NCI-H146 treated with DMSO at 0.1 percent for 48 hours (cell line): Measurements from ENCODE around the gene DNM3.

Experiments
- DNase-seq: peaks from one replicate; lab custom pipeline; 2025; ENCODE audit not compliant: unreplicated experiment; lab: John Stamatoyannopoulos, UW

The DNM3 gene

DNA sequence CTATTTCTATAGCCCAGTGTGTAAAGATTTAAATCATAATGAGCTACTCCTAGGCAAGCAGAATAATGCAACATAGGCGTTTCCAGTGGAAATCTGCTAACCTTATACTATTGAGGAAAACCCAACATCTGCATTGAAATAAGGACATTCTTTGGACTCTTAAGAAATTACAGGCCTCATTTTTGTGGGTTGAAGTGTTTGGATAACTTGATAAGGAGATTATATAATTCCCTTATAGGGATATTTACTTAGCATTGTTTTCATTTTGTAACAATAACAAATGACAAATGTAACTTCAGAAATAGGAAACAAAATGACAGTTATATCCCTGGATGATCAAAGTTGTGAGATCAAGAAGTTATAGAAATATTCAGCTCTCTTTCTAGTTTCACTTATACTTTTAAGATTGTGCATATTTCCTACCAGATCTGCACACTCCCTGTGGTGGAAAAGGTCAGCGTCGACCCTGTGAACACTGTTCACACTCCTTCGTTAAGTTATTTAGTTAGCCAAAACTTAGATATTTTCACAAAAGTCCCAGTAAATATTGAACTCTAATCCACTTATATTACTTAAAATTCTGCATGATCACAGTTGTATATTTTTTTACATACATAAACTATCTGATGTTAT lies 294.8 kb downstream of the DNM3 start:
- no peak for DNase-seq

DNA sequence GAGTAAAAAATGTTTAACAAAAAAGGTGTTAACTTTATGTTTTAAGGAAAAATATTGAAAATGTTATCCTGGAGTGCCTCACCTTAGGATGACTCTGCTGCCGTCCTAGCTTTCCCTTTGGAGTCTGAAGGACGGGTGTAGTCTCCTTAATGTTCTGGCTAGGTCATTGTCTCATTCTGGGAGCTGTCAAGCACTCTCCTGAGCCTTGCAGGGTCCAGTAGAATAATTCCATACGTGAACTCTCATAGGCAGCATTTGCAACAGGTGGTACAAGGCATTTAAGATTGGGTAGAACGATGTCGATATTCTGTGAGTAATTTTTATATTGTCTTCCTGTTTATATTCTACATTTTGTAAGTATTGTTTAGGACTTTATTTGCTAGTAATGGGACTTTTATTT lies 295.6 kb downstream of the DNM3 start:
- no peak for DNase-seq

DNA sequence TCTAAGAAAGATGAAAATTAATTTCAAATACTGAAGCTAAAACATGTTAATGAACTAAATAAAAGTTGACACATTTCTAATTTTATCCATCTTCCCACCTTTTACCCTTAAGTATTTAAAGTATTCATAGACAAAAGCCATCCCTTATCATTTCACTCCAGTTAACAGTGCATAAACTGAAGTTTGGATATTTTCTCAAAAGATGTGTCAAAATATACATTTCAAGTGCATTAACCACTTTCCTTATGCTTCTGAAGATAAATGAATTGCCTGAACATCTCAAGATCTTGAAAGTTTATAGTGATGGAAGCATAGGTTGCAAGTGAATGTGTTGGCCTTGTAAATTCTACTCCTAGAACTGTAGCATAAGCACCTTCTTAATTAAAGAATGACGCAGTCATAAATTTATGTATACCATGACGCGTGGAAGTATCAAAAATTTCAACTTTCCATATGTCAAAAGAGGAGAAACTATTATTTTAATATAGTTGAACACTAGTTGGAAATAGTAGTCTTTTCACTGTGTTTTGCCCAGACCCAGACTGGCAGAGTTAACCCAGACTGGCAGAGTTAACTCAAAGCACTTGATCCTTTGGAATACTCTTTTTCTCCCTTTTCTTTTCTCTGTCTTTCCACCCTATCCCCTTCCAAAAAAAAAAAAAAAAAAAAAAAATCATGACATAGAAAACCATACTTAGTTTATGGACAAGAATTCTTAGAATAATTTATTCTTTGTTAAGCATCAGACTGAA lies 296.6 kb downstream of the DNM3 start:
- no peak for DNase-seq

DNA sequence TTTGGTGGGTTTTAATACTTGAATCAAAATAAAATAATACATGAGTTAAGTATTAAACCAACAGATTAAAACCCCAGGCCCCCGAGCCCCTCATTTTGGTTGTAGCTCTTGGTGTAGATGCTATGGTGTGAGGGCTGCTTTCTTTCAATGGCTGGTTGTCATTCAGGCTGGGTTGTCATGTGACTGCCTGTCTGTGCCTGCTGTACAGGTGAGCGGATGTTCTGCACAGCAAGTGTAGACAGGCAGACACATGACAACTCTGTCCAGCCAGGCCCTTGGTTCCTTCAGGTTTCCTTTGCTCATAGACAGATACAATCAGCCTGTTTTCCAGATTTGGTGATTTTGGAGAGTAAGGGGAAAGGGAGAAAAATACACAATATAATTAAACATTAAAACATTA lies 297.3 kb downstream of the DNM3 start:
- no peak for DNase-seq

DNA sequence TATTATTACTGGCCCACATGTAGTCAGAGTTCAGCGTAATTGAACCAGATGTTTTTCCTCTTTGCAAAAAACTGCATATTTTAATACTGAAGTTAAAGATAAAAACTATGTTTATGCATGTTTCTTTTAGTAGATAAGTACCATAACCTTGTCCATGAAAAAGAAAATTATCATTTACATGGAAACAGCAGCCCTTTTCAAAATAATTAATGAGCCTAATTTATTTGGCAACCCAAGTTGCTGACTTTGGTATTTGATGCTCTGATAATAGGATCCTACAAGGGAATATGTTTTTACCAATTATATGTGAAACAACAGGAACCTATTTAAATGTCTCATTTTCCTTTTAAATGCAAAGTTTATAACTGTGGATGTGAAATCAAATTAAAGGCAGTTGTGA lies 297.9 kb downstream of the DNM3 start:
- no peak for DNase-seq

DNA sequence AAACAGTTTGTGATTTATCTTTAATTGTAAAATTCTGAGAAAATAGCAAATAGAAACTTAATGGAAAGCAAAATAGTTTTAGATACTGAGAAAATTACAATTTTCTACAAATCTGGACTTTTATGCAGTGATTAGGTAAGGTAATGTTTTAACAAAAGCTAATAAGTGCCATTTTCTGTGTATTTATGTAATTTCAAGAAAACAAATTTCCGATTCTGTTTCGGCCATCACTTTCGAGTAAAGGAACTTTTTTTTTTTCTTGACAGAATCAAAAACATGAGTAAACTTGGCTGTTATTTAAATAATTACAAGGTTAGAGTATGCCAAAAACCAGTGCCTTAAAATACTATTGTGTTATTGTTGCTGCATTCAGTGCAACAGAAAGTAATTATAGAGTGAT lies 298.8 kb downstream of the DNM3 start:
- DNase-seq, result no peak

DNA sequence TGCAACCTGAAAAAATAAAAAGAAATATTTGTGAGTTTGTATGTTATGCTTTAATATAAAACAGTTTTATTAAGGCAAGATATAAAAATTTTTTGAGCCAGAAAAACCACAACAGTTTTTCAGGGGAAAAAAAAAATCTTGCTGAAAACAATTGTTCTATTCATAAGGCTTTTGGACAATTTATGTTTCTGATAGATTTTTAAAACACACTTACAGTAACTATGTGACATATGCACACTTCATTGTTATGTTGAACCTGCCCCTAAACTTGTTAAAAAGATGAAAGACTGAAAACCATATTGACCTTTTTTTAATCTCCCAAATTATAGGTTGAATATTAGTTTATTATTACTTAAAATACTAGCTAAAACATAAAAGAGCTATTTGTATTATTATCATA lies 299.3 kb downstream of the DNM3 start:
- DNase-seq, result no peak

DNA sequence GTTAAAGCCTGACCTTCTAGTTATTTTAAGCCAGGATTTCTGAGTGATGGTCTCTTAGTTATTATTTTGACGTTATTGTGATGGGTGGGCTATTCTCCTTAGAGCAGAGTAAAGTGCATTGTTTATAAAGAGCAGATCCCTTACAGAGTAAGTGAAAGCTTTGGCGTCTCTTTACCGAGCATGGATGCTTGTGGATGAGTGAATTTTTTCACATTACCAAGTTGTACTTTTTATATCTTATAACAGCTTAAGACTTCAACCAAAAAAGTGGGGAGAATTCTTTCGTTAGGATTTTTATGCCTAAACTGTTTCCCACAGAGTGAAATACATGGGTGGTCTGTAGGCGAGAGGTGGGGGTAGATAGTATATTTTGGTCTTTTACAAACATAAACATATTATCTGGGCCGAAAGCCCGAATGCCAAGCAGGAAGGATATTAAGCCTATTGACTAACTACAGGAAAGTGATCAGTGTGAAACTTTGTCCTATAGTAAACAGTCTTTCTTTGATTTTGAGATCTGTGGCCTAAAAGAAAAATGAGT lies 300.1 kb downstream of the DNM3 start:
- no peak for DNase-seq

DNA sequence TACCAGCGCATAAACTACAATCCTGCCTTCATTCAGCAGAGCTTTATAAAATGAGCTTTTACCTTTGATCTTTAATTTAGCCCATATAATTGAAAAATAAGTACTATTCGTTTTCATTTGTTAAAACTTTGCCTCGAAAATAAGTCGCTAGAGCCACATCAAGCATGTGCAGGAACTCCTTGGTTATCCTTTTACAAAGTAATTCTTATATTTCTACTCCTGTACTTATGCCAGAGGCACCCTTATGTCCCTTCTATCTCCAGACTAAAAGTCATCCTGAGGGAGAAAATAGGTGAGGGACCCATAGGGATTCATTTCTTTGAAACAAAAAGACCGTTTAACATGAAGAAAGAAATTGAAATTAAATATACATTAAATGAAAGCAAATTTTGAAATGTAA lies 301.0 kb downstream of the DNM3 start:
- DNase-seq, result no peak

DNA sequence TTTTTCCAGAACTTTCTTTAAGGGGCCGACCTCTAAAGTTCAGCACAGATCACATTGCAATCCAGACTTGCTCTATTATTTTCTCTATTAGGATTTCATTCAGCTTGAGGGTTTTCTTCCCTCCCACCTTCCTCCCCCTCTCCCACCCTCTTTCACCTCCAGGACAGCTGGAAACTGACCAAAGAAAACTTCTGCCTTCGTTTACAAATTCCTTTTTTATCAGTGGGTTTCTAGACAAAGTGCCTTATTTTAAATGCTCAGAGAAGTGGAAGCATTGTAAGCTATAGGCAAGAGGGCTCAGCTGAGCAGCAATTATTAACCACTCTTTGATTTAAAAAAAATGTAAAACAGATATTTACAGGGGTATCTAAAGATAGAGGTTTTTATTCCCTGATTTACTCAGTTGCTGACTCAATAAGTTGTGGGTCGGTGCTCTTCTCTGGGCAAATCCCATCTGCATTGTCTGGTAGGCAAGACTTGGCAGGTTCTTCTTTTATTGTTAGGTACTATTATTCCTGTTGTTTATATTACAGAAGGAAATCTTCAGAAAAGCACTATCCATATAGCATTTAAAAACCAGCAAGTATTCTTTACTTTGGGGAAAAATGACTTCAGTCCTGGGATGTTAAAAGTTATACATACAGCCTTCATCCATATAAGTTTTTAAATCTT lies 302.2 kb downstream of the DNM3 start:
- no peak for DNase-seq

DNA sequence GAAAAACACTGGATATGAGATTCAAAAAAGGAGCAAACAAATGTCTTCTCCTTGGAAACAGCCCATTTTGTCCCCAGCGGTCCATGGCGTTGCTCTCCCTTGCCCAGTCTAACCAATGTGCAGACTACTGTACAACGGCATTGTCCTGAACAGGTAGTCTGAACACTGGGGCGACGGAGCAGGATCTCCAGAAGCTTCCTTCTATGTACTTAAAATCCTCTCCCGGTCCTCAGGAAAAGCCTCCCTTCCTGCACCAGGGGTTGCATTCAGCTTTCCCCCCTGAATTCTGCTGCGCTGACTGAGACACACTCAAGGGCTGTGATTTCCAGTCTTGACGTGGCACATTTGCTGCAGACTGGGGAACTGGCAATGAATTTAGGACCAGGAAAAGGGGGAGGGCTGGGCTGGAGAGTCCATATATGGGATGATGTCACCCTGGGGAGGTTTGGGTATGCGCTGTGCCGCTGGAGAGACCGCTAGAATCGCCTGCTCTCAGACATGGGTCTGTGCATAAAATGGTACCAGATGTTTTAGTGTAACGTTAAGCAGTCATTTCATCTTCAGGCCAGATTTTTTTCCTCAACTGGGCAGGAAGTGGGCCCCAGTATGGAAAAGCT lies 303.3 kb downstream of the DNM3 start:
- no peak for DNase-seq

DNA sequence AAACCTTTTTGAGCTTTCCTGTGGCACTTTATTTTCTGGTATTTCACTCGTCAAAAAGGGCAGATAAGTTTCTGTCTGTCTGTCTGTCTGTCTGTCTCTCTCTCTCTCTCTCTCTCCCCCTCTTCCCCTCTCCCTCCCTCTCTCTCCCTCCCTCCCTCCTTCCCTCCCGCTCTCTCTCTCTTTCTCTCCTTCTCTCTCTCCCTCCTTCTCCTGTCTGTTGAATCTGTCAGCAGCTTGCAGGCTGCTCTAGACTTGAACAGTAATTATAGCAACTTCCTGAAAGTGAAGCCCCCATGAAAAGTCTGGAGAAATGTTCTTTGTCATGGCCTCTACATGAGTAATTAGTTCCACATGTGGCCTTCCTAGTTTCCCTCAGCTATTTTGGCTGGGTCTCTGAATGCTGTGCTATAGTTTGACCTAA lies 303.9 kb downstream of the DNM3 start:
- no peak for DNase-seq

DNA sequence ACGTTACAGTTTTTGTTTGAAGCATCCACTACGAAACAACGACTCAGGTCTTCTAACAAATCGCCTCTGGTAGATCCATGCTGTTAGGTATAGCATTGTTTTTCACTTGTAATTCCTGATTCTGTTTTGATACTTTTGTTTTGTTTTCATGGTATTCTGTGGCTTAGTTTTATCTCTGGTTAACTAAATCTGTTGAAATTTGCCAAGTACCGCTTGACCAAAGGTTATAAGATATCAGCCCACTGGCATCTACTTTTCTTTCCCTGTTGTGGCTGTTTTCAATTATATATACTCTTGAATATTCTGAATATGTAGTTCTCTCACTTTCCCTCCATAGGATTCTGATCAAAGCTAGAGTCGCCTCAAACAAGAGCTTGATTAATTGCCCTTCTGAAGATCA lies 304.4 kb downstream of the DNM3 start:
- no peak for DNase-seq

DNA sequence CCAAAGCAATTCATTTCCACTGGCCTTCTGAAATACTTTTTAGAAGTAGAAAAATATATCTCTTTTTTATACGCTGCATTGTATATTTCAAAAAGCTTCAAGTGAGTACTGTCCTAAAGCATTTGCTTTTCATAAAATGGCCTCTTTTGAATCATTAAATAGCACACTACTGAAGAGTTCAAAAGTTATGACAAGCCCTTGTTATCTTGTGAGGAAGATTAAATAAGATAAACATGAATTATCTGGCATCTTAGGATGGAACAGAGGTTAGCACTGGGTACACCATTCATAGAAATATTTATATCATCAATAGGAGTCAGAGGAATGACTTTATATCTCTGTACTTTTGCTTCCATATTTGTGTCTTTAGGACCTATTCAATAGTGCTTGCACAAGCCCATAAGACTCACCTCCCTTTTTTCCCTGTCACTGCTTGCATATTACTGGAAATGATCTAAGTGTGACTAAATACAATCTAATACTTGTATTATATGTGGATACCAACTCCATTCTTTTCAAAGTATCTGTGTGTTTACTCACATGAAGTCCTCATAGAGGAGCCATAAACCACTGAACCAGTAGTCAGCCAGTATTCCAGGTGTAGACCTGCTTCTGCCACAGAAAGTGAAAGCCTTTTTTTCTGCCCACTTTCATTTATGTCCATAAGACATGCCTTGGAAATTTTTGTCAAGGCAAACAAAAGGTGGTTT lies 305.0 kb downstream of the DNM3 start:
- DNase-seq, result no peak

DNA sequence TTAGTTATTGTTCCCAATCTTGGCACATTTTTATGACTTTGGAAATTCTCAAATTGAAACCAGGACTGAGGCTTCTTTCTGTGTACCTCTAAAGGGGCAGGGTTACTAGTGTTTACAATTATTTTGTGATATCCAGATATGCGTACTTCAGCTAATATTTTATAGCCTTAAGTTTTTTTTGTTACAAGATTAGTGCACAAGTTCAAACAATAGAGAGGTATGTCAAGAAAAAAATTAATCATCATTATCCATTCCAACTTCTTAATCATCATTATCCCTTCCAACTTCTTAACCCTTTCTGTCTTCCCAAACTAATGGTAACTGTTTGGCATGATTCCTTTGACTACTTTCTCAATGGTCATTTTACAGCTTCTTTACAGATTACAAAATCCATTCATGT lies 306.2 kb downstream of the DNM3 start:
- DNase-seq, result no peak

DNA sequence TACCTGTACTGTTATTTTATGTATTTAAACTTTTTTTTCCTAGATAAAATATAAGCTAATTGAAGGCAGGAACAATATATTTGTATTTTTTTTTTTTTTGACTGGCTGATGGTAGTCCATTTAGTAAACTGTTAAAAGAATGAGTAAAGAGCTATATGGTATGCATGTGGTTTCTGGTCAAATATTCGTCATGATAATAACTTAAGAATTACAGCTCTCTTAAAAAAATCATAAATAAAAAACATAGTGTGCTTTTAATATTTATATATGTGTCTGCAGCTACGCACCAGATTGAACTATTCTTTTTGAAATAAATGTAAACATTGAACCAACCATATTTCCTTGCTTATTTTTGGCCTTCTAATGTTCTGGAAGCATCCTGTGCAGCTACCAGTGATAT lies 306.9 kb downstream of the DNM3 start:
- DNase-seq, result no peak

DNA sequence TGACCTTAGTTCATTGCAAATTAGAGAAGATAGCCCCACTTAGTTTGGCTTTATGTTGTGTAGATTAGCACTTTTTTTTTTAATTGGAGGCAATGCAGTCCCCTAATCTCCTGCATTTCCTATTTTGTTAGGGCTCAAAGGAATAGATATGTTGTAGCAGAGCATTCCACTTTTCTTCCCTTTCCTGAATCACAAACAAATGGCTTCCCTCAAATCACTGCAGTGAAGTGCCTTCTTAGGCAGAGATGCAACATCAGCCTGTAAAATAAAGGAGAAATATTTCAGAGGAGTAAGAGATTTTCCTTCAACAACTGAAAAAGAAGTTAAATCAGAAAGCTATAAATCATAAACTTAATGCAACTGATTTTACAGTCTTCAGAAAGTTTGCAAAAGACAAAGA lies 307.4 kb downstream of the DNM3 start:
- no peak for DNase-seq

DNA sequence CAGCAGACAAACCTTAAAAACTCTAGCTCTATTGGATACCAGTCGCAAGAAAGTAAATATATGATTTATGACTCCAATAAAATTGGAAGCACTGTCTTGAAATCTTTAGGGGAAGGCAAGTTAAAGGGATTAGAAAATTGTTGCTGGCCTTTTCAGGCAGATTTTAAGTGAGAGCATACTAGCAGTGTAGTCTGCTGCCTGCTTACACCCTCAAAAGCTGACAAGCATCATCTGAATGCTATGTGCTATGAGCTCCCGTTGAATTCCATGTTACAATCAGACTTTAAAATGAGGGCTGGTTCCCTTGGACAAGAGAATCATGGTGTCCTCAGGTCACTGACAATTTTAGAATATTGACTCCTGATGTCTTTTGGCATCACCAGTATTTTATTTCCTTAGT lies 308.0 kb downstream of the DNM3 start:
- DNase-seq, result no peak

DNA sequence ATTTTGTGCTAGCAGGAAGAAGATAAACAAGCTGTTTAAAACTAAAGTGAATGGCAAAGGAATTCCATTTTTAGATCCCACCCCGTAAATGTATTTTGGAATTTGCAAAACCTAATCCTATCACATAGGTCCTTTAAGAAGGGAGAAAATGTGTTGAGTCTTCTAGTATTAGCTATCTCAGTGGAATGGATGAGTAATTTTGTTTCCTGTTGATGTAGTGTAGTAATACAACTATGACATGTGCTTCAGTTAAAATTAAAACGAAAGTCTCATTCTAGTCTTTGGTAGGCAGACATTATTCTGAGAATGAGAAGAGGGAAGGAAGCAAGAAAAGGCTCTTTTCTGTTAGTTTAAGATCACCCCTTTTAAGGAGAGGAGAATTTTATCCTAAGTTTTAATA lies 313.3 kb downstream of the DNM3 start:
- DNase-seq, result no peak

DNA sequence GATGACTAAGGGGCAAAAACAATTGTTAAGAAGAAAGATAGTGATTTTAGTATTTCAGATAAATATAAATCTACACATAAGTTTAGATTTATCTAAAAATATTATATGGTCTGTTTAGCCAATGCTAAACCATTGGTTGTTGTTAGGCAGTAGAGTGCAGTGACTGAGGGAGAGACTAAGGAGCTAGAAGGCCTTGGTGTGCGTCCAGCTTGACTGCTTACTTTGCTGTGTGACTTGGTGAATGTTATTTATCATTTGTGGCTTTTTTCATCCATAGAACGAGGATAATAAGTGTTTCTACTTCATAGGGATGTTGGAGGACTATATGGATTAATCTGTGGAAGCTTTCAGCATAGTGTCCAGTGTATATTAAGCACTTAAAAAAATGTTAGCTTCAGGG lies 314.5 kb downstream of the DNM3 start:
- no peak for DNase-seq

DNA sequence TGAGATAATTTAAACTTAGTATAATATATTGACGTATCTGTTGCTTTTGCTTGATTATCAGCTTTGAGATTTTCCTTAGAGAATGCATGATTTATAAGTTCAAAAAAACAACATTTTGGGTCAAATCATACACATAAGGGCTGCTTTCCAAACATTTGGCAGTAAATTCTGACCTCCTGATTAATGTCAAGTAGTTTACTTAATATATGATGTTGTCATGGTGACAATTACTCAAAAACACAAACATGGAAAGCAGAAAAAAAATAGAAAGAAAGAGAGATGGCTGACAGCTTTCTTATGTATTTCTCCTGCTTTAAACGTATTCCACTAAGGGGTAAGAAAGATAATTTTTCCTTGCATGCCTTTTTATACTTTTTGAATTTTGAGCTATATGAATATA lies 320.9 kb downstream of the DNM3 start:
- DNase-seq, result no peak
